Prostate gland (tissue), 2 donors: Measurements from ENCODE around the gene PAPPA2.

Experiments used
- CTCF ChIP-seq, 4 experiments: fragments of 200-600 bp in 2 of 4; fragments of 450-650 bp in 2 of 4; sonication (generic) in 2 of 4; IDR thresholded peaks; 1 replicate in 3 of 4; 2 replicates in 1 of 4; pipeline ENCODE4 v1.5.1; 2016 to 2019; ENCODE audit warnings: antibody characterized with exemption in 4 of 4, mild to moderate bottlenecking in 2 of 4, moderate library complexity in 2 of 4
- POLR2AphosphoS5 ChIP-seq: sonication (generic); formaldehyde crosslinking; IDR thresholded peaks from one replicate; pipeline ENCODE4 v1.6.1; 2017; ENCODE audit warnings: antibody characterized with exemption

- TF ChIP-seq CTCF (IDR thresholded peaks at IDR 0.05) (no peak), POLR2AphosphoS5 (no peak)
Measured at GRCh38 chr1:176601348-176601747, 138.4 kb downstream of the PAPPA2 start.
